ENCODE data around the gene RAB11FIP4. TPM values are rescaled to one million over a fixed set of nuclear protein-coding genes. Genes with fewer than 3 reads are reported as not detected.

Gene RAB11FIP4
- total and polyA plus RNA-seq, 2 of the 13 experiments (the other 11 are each of a cell fraction or from before 2014, with no cell fraction given): 28.0 to 89.3 TPM

DNA sequence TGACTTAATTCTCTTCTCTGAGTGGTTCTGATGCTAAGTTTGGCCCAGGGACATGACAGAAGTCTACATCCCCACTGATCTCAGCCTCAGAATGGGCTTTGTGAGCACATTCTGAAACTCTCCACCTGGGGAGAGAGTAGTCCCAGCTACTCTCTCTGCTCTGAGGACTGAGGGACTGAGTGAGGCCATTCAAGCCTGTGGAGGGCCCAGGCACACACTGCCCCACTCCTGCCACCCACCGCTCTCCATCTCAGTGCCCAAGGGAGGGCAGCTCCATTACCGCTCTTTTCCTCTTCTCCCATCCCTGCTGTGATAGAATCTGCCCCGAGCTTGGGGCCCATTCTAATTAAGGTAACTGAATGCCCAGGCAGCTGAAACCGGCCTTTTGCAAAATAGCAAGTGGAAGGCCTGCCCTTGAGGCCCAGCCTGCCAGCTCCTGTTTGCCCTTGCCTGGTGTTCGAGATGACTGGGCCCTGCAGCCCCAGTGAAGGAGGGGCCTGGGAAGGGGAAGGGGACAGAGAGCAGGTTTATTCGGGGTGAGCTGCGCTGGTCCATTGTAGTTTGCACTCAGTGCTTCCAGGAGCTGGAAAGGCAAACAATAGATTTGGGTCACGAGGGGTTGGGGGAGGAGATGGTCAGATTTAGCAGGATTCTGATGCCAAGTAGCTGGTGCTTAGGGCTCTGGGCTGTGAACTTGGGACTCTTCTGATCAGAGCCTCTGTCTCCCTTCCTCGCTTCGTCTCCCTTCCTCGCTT is 76.2 kb downstream of the RAB11FIP4 start (continued):
- TF ChIP-seq, protein P1, sequence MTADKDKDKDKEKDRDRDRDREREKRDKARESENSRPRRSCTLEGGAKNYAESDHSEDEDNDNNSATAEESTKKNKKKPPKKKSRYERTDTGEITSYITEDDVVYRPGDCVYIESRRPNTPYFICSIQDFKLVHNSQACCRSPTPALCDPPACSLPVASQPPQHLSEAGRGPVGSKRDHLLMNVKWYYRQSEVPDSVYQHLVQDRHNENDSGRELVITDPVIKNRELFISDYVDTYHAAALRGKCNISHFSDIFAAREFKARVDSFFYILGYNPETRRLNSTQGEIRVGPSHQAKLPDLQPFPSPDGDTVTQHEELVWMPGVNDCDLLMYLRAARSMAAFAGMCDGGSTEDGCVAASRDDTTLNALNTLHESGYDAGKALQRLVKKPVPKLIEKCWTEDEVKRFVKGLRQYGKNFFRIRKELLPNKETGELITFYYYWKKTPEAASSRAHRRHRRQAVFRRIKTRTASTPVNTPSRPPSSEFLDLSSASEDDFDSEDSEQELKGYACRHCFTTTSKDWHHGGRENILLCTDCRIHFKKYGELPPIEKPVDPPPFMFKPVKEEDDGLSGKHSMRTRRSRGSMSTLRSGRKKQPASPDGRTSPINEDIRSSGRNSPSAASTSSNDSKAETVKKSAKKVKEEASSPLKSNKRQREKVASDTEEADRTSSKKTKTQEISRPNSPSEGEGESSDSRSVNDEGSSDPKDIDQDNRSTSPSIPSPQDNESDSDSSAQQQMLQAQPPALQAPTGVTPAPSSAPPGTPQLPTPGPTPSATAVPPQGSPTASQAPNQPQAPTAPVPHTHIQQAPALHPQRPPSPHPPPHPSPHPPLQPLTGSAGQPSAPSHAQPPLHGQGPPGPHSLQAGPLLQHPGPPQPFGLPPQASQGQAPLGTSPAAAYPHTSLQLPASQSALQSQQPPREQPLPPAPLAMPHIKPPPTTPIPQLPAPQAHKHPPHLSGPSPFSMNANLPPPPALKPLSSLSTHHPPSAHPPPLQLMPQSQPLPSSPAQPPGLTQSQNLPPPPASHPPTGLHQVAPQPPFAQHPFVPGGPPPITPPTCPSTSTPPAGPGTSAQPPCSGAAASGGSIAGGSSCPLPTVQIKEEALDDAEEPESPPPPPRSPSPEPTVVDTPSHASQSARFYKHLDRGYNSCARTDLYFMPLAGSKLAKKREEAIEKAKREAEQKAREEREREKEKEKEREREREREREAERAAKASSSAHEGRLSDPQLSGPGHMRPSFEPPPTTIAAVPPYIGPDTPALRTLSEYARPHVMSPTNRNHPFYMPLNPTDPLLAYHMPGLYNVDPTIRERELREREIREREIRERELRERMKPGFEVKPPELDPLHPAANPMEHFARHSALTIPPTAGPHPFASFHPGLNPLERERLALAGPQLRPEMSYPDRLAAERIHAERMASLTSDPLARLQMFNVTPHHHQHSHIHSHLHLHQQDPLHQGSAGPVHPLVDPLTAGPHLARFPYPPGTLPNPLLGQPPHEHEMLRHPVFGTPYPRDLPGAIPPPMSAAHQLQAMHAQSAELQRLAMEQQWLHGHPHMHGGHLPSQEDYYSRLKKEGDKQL (CRISPR knock-in tag; IDR thresholded peaks at IDR 0.05; ENCODE audit: low read depth): no peak
- TF ChIP-seq HHEX (CRISPR knock-in tag; IDR thresholded peaks at IDR 0.05) (no peak), PLRG1 (conservative IDR thresholded peaks at IDR 0.05) (no peak), ZSCAN20 (CRISPR knock-in tag; IDR thresholded peaks at IDR 0.05; ENCODE audit: borderline replicate concordance) (no peak), ZBTB7A (CRISPR knock-in tag; IDR thresholded peaks at IDR 0.05) (peak; percentile 77; the same call in 1 of the 2 replicates), STAG1 (CRISPR knock-in tag; IDR thresholded peaks at IDR 0.05) (no peak), IRF9 (CRISPR knock-in tag; IDR thresholded peaks at IDR 0.05; ENCODE audit: borderline replicate concordance) (no peak), ZBTB33 (CRISPR knock-in tag; IDR thresholded peaks at IDR 0.05) (no peak), THYN1 (CRISPR knock-in tag; IDR thresholded peaks at IDR 0.05; ENCODE audit: borderline replicate concordance, low read depth) (no peak), EED (CRISPR knock-in tag; IDR thresholded peaks at IDR 0.05) (no peak), NPAS2 (CRISPR knock-in tag; IDR thresholded peaks at IDR 0.05; ENCODE audit: borderline replicate concordance) (no peak)
- TF ChIP-seq, protein P2, sequence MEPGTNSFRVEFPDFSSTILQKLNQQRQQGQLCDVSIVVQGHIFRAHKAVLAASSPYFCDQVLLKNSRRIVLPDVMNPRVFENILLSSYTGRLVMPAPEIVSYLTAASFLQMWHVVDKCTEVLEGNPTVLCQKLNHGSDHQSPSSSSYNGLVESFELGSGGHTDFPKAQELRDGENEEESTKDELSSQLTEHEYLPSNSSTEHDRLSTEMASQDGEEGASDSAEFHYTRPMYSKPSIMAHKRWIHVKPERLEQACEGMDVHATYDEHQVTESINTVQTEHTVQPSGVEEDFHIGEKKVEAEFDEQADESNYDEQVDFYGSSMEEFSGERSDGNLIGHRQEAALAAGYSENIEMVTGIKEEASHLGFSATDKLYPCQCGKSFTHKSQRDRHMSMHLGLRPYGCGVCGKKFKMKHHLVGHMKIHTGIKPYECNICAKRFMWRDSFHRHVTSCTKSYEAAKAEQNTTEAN (CRISPR knock-in tag; conservative IDR thresholded peaks at IDR 0.05): no peak
- TF ChIP-seq, protein P3, sequence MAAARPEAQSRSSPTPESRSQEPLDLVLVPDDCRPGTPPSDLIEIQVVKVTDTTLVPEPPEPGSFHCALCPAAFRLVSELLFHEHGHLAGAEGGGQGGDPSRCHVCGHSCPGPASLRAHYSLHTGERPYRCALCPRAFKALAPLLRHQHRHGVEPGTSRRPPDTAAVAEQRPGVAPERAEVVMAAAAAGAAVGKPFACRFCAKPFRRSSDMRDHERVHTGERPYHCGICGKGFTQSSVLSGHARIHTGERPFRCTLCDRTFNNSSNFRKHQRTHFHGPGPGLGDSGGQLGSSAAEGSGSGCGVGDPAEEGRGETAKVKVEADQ (CRISPR knock-in tag; IDR thresholded peaks at IDR 0.05; ENCODE audit: borderline replicate concordance): peak; percentile 71; the same call in 1 of the 2 replicates
- TF ChIP-seq, protein P4, sequence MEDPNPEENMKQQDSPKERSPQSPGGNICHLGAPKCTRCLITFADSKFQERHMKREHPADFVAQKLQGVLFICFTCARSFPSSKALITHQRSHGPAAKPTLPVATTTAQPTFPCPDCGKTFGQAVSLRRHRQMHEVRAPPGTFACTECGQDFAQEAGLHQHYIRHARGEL (CRISPR knock-in tag; IDR thresholded peaks at IDR 0.05): no peak
- TF ChIP-seq, protein P5, sequence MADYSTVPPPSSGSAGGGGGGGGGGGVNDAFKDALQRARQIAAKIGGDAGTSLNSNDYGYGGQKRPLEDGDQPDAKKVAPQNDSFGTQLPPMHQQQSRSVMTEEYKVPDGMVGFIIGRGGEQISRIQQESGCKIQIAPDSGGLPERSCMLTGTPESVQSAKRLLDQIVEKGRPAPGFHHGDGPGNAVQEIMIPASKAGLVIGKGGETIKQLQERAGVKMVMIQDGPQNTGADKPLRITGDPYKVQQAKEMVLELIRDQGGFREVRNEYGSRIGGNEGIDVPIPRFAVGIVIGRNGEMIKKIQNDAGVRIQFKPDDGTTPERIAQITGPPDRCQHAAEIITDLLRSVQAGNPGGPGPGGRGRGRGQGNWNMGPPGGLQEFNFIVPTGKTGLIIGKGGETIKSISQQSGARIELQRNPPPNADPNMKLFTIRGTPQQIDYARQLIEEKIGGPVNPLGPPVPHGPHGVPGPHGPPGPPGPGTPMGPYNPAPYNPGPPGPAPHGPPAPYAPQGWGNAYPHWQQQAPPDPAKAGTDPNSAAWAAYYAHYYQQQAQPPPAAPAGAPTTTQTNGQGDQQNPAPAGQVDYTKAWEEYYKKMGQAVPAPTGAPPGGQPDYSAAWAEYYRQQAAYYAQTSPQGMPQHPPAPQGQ (CRISPR knock-in tag; IDR thresholded peaks at IDR 0.05; ENCODE audit: borderline replicate concordance): 0 out of 2 replicates have a peak, but pooled peaks have one; percentile 60

Measured in HepG2 (cell line).